ENCODE data around the gene TMEM126A.

Gene TMEM126A

GRCh38 chr11:85627998-85628770 lies 19.6 kb upstream of the TMEM126A start, which contains the start of gene TMEM126B (continued):
- TF ChIP-seq, protein P1, sequence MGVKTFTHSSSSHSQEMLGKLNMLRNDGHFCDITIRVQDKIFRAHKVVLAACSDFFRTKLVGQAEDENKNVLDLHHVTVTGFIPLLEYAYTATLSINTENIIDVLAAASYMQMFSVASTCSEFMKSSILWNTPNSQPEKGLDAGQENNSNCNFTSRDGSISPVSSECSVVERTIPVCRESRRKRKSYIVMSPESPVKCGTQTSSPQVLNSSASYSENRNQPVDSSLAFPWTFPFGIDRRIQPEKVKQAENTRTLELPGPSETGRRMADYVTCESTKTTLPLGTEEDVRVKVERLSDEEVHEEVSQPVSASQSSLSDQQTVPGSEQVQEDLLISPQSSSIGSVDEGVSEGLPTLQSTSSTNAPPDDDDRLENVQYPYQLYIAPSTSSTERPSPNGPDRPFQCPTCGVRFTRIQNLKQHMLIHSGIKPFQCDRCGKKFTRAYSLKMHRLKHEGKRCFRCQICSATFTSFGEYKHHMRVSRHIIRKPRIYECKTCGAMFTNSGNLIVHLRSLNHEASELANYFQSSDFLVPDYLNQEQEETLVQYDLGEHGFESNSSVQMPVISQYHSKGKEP (tag by site-specific recombination; IDR thresholded peaks at IDR 0.05): no peak
- TF ChIP-seq ZNF18 (tag by site-specific recombination; IDR thresholded peaks at IDR 0.05) (peak; percentile 96), ZNF2 (tag by site-specific recombination; IDR thresholded peaks at IDR 0.05) (no peak), ZNF214 (tag by site-specific recombination; IDR thresholded peaks at IDR 0.05; ENCODE audit: borderline replicate concordance) (no peak), ZNF544 (tag by site-specific recombination; IDR thresholded peaks at IDR 0.05) (no peak), ZBTB17 (tag by site-specific recombination; IDR thresholded peaks at IDR 0.05) (no peak), KLF9 (tag by site-specific recombination; IDR thresholded peaks at IDR 0.05; ENCODE audit: low read depth) (peak; percentile 74; the same call in 1 of the 2 replicates), ZNF707 (tag by site-specific recombination; IDR thresholded peaks at IDR 0.05) (no peak), PBX3 (CRISPR knock-in tag; IDR thresholded peaks at IDR 0.05) (0 out of 2 replicates have a peak, but pooled peaks have one; percentile 59), ZNF600 (tag by site-specific recombination; IDR thresholded peaks at IDR 0.05) (peak; percentile 38; the same call in 1 of the 2 replicates), YY1 (tag by site-specific recombination; IDR thresholded peaks at IDR 0.05) (peak; percentile 64; the same call in 1 of the 2 replicates), WT1 (tag by site-specific recombination; IDR thresholded peaks at IDR 0.05) (no peak), ZBTB48 (tag by site-specific recombination; IDR thresholded peaks at IDR 0.05) (0 out of 2 replicates have a peak, but pooled peaks have one; percentile 16), KLF7 (tag by site-specific recombination; IDR thresholded peaks at IDR 0.05; ENCODE audit: borderline replicate concordance) (peak; percentile 81; the same call in 1 of the 2 replicates), ZNF518A (tag by site-specific recombination; conservative IDR thresholded peaks at IDR 0.05; ENCODE audit: low read depth) (no peak), ZNF292 (tag by site-specific recombination; IDR thresholded peaks at IDR 0.05; ENCODE audit: borderline replicate concordance, low read depth) (no peak), ZNF830 (tag by site-specific recombination; IDR thresholded peaks at IDR 0.05; ENCODE audit: low read depth) (no peak), MYNN (tag by site-specific recombination; IDR thresholded peaks at IDR 0.05; ENCODE audit: borderline replicate concordance) (no peak)
- TF ChIP-seq, protein P2, sequence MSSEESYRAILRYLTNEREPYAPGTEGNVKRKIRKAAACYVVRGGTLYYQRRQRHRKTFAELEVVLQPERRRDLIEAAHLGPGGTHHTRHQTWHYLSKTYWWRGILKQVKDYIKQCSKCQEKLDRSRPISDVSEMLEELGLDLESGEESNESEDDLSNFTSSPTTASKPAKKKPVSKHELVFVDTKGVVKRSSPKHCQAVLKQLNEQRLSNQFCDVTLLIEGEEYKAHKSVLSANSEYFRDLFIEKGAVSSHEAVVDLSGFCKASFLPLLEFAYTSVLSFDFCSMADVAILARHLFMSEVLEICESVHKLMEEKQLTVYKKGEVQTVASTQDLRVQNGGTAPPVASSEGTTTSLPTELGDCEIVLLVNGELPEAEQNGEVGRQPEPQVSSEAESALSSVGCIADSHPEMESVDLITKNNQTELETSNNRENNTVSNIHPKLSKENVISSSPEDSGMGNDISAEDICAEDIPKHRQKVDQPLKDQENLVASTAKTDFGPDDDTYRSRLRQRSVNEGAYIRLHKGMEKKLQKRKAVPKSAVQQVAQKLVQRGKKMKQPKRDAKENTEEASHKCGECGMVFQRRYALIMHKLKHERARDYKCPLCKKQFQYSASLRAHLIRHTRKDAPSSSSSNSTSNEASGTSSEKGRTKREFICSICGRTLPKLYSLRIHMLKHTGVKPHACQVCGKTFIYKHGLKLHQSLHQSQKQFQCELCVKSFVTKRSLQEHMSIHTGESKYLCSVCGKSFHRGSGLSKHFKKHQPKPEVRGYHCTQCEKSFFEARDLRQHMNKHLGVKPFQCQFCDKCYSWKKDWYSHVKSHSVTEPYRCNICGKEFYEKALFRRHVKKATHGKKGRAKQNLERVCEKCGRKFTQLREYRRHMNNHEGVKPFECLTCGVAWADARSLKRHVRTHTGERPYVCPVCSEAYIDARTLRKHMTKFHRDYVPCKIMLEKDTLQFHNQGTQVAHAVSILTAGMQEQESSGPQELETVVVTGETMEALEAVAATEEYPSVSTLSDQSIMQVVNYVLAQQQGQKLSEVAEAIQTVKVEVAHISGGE (tag by site-specific recombination; conservative IDR thresholded peaks at IDR 0.05; ENCODE audit: low read depth): no peak
- TF ChIP-seq, protein P3, sequence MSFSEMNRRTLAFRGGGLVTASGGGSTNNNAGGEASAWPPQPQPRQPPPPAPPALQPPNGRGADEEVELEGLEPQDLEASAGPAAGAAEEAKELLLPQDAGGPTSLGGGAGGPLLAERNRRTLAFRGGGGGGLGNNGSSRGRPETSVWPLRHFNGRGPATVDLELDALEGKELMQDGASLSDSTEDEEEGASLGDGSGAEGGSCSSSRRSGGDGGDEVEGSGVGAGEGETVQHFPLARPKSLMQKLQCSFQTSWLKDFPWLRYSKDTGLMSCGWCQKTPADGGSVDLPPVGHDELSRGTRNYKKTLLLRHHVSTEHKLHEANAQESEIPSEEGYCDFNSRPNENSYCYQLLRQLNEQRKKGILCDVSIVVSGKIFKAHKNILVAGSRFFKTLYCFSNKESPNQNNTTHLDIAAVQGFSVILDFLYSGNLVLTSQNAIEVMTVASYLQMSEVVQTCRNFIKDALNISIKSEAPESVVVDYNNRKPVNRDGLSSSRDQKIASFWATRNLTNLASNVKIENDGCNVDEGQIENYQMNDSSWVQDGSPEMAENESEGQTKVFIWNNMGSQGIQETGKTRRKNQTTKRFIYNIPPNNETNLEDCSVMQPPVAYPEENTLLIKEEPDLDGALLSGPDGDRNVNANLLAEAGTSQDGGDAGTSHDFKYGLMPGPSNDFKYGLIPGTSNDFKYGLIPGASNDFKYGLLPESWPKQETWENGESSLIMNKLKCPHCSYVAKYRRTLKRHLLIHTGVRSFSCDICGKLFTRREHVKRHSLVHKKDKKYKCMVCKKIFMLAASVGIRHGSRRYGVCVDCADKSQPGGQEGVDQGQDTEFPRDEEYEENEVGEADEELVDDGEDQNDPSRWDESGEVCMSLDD (tag by site-specific recombination; IDR thresholded peaks at IDR 0.05): 0 out of 2 replicates have a peak, but pooled peaks have one; percentile 49
- TF ChIP-seq, protein P4, sequence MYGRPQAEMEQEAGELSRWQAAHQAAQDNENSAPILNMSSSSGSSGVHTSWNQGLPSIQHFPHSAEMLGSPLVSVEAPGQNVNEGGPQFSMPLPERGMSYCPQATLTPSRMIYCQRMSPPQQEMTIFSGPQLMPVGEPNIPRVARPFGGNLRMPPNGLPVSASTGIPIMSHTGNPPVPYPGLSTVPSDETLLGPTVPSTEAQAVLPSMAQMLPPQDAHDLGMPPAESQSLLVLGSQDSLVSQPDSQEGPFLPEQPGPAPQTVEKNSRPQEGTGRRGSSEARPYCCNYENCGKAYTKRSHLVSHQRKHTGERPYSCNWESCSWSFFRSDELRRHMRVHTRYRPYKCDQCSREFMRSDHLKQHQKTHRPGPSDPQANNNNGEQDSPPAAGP (tag by site-specific recombination; IDR thresholded peaks at IDR 0.05): no peak
